Measurements from ENCODE around the gene BTBD6.
"Not testable (repeated sequence)": the region's sequence is repeated elsewhere in the genome, so short reads cannot be mapped to it uniquely, and the experiment has no call there.

BTBD6 gene

GRCh38 chr14:105292826-105293711 lies 44.7 kb downstream of the BTBD6 start:
- no peak for DNase-seq (ENCODE audit: low read depth in 1 of 2, low spot score in 1 of 2)

GRCh38 chr14:105294142-105294597 lies 45.8 kb downstream of the BTBD6 start:
- DNase-seq (ENCODE audit: low read depth in 1 of 2, low spot score in 1 of 2), result no peak

DNA sequence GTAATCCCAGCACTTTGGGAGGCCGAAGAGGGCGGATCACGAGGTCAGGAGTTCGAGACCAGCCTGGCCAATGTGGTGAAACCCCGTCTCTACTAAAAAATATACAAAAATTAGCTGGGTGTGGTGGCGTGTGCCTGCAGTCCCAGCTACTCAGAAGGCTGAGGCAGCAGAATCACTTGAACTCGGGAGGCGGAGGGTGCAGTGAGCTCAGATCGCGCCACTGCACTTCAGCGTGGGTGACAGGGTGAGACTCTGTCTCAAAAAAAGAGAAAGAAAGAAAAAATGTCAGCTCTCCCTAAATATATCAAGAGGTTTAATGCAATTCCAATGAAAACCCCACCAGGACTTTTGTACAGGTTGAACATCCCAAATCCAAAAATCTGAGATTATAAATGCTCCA lies 49.0 kb downstream of the BTBD6 start:
- not testable (repeated sequence) for DNase-seq (ENCODE audit: low read depth in 1 of 2, low spot score in 1 of 2)

DNA sequence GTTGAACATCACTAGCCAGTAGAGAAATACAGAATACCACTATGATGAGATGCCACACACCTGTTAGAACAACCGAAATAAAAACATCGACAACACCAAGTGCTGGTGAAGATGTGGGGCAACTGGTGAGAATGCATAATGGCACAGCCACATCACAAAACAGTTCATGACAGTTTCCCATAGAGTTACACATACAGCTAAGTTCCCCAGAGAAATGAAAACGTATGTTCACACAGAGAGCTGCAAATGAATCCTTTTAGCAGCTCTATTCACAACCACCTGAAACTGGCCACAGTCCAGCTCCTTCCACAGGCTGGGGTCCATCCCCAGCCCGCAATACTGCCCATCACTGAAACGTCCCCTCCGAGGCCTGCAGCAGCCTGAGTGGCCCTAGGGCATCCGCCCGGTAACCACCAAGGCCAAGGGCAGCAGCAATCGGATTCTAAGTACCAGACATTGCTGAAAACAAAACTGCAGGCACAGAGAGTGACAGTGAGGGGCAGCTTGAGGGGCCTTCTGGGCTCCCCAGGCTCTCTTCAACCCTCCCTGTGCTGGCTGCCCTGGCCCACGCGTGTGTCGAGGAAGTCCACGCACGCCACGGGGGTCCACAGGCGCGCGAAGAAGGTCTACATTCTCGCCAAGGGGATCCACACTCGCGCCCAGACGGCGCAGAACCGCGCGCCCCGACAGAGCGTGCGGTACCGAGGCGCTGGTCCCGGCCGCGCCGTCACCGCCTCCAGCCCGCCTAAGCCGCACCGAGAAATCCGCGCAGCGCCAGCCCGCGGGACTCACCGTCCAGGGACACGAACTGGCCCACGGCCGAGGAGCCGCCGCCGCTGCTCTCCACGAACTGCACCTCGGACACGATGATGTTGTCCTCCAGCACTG lies 51.6 kb downstream of the BTBD6 start:
- no peak for DNase-seq (ENCODE audit: low read depth in 1 of 2, low spot score in 1 of 2)
